Fibroblast of mammary gland (primary cell): ENCODE results near the gene FBXO2.

ENCODE experiments used
- DNase-seq: peaks from one replicate; pipeline ENCODE4 v3.0.0-alpha.2; 2010; ENCODE audit warnings: low read depth
- H3K4me3 ChIP-seq: 2 replicates; pipeline ENCODE4 v1.5.1; 2011; ENCODE audit warnings: low read depth, mild to moderate bottlenecking, low read length, moderate library complexity; ENCODE audit not compliant: control insufficient read depth
- TF ChIP-seq, protein P1 (sequence below): conservative IDR thresholded peaks from 2 replicates; pipeline ENCODE4 v1.5.1; 2011; ENCODE audit warnings: low read depth, low read length, inconsistent platforms; ENCODE audit not compliant: control insufficient read depth, insufficient read depth

FBXO2 gene

GRCh38 chr1:11697893-11698210 lies 43.6 kb upstream of the FBXO2 start:
- DNase-seq: no peak
- TF ChIP-seq, protein P1, sequence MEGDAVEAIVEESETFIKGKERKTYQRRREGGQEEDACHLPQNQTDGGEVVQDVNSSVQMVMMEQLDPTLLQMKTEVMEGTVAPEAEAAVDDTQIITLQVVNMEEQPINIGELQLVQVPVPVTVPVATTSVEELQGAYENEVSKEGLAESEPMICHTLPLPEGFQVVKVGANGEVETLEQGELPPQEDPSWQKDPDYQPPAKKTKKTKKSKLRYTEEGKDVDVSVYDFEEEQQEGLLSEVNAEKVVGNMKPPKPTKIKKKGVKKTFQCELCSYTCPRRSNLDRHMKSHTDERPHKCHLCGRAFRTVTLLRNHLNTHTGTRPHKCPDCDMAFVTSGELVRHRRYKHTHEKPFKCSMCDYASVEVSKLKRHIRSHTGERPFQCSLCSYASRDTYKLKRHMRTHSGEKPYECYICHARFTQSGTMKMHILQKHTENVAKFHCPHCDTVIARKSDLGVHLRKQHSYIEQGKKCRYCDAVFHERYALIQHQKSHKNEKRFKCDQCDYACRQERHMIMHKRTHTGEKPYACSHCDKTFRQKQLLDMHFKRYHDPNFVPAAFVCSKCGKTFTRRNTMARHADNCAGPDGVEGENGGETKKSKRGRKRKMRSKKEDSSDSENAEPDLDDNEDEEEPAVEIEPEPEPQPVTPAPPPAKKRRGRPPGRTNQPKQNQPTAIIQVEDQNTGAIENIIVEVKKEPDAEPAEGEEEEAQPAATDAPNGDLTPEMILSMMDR: no peak
- no peak overlapping the region for H3K4me3 ChIP-seq

DNA sequence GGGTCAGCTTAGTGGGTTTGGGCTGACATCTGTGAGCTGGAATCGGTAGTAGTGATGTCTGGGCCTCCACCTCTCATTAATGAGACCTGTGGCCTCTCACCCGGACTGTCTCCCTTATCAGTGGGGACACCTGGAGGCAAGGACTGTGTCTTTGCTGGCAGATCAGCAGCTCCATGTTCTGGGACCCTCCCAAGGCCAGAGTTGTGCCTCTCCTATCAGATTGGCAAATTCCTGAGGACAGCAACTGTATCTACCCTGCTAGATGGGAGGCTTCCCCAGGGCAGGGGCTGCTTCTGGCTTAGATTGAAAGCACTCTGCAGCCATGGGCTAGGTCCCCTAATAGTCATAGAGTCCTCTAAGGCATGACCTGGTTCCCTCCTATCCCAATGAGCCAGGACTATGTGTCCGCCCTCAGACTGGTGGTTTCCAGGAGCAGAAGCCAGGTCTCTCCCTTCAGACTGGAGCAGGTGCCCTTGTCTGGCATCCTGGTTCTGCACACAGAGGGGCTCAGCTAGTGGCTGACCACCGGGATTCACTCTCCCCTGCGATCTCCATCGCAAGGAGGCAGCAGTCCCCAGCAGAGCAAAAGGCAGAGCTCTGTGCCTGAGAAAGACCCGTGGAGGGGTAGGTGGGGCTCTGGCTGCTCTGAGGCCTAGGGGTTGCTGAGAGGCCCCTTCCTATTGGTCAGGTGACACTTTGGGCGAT lies 43.1 kb upstream of the FBXO2 start:
- TF ChIP-seq, protein P1: no peak
- H3K4me3 ChIP-seq: no peak overlapping the region
- DNase-seq: no peak

DNA sequence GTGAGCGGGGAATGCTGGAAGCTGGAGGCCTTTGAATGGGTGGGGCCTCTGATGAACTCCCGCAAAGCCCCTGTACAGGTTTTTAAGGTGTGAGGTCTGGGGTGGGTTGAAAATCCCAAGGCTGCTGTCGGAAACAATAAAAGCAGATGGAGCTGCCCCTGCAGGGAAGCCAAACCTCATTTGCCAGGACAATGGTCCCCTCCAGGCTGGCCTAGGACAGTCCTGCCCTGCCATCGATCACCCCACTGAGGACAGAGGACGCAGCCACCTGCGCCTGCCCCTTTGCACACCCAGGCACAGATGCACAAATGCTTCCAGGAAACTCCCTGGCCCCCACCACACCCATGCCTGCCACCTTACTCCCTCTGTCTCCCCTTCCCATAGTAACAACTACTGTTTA lies 41.6 kb upstream of the FBXO2 start:
- H3K4me3 ChIP-seq: no peak overlapping the region
- TF ChIP-seq, protein P1: no peak
- no peak for DNase-seq

DNA sequence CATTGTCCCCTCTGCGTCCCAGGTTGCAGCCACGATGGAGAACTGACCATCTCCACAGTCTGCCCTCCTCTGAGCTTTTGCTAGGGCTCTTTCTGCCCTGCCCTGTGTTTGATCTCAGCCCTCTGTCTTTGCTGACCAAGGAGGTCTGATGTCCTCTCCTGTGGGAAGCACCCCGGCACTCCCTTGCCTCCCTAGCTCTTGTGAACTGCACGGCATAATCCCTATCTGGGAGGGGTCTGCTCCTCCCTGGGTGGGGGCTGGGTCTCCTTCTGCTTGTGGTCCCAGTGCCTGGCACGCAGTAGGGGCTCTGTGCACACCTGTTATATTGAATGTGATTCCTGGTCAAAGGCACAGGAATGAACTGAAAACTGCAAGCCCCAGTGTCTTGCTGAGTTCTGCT lies 39.7 kb upstream of the FBXO2 start:
- TF ChIP-seq, protein P1: no peak
- no peak overlapping the region for H3K4me3 ChIP-seq
- no peak for DNase-seq

GRCh38 chr1:11693024-11693590 lies 38.9 kb upstream of the FBXO2 start:
- DNase-seq: peak; percentile 90
- TF ChIP-seq, protein P1: no peak
- H3K4me3 ChIP-seq: no peak overlapping the region

GRCh38 chr1:11691928-11692711 lies 37.9 kb upstream of the FBXO2 start:
- no peak overlapping the region for H3K4me3 ChIP-seq
- TF ChIP-seq, protein P1: no peak
- no peak for DNase-seq
